Right lobe of liver (tissue), 4 donors: ENCODE results near the gene FAXDC2.

Experiments
- CTCF ChIP-seq, 4 donors: fragments of 200-600 bp in 3 of 4; fragments of 450-650 bp in 1 of 4; IDR thresholded peaks; one replicate each; pipeline versions ENCODE4 v1.5.1 to v1.8.0; 2016 to 2022; ENCODE audit warnings: antibody characterized with exemption in 4 of 4, mild to moderate bottlenecking in 2 of 4
- POLR2A ChIP-seq: fragments of 450-650 bp; IDR thresholded peaks from one replicate; pipeline ENCODE4 v1.6.1; 2017; ENCODE audit warnings: antibody characterized with exemption, mild to moderate bottlenecking
- donor health status: DM: no; HTN: no; CAD: no.
- donor health status: DM: no; HTN: no; CAD: no.
- donor health status: DM: no; HTN: yes; CAD: no.

GRCh38 chr5:154788212-154788611 lies 62.2 kb downstream of the FAXDC2 start:
- TF ChIP-seq CTCF (IDR thresholded peaks at IDR 0.05) (no peak), POLR2A (no peak)
